ENCODE data around the gene ZBTB47.

GRCh38 chr3:42632146-42632545 is 21.4 kb upstream of the ZBTB47 start:
- TF ChIP-seq, protein P1, sequence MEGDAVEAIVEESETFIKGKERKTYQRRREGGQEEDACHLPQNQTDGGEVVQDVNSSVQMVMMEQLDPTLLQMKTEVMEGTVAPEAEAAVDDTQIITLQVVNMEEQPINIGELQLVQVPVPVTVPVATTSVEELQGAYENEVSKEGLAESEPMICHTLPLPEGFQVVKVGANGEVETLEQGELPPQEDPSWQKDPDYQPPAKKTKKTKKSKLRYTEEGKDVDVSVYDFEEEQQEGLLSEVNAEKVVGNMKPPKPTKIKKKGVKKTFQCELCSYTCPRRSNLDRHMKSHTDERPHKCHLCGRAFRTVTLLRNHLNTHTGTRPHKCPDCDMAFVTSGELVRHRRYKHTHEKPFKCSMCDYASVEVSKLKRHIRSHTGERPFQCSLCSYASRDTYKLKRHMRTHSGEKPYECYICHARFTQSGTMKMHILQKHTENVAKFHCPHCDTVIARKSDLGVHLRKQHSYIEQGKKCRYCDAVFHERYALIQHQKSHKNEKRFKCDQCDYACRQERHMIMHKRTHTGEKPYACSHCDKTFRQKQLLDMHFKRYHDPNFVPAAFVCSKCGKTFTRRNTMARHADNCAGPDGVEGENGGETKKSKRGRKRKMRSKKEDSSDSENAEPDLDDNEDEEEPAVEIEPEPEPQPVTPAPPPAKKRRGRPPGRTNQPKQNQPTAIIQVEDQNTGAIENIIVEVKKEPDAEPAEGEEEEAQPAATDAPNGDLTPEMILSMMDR (conservative IDR thresholded peaks at IDR 0.05 in 1 of 2, IDR thresholded peaks at IDR 0.05 in 1 of 2; ENCODE audit: low read depth in 1 of 2, low read length in 2 of 2) = no peak
- TF ChIP-seq EZH2 (IDR thresholded peaks at IDR 0.05; ENCODE audit: low read length, missing control alignments) = no peak

All from fibroblast of lung (primary cell).